Mucosa of rectum (tissue), 2 donors: ENCODE data around the gene PTPN6.
A peak's percentile ranks its signal among the peaks of the same experiment; 100 is the strongest.

Experiments
- H3K27ac ChIP-seq, 2 donors: one replicate each; pipeline ENCODE4 v1.7.0; 2013; ENCODE audit warnings: inconsistent platforms in 2 of 2, low read depth in 2 of 2, low read length in 2 of 2
- H3K27me3 ChIP-seq, 2 donors: one replicate each; pipeline ENCODE4 v1.7.0; 2013; ENCODE audit warnings: low read length in 2 of 2; ENCODE audit not compliant: control insufficient read depth in 2 of 2, insufficient read depth in 2 of 2
- H3K36me3 ChIP-seq, 2 donors: one replicate each; pipeline ENCODE4 v1.7.0; 2013; ENCODE audit warnings: low read length in 2 of 2; ENCODE audit not compliant: control insufficient read depth in 2 of 2, insufficient read depth in 2 of 2
- H3K4me1 ChIP-seq, 2 donors: one replicate each; pipeline ENCODE4 v1.7.0; 2013; ENCODE audit warnings: low read length in 2 of 2, mild to moderate bottlenecking in 1 of 2; ENCODE audit not compliant: control insufficient read depth in 2 of 2, insufficient read depth in 2 of 2
- H3K4me3 ChIP-seq, 2 donors: one replicate each; pipeline ENCODE4 v1.7.0; 2013; ENCODE audit warnings: low read length in 2 of 2
- H3K9ac ChIP-seq, 2 donors: one replicate each; pipeline ENCODE4 v1.7.0; 2013; ENCODE audit warnings: low read length in 2 of 2, low read depth in 1 of 2, mild to moderate bottlenecking in 1 of 2
- H3K9me3 ChIP-seq, 2 donors: one replicate each; pipeline ENCODE4 v1.7.0; 2013; ENCODE audit warnings: low read length in 2 of 2; ENCODE audit not compliant: control insufficient read depth in 2 of 2
- donor health status: healthy.
- donor health status: Normal muscosa, but diverticular disease.

The PTPN6 gene

DNA sequence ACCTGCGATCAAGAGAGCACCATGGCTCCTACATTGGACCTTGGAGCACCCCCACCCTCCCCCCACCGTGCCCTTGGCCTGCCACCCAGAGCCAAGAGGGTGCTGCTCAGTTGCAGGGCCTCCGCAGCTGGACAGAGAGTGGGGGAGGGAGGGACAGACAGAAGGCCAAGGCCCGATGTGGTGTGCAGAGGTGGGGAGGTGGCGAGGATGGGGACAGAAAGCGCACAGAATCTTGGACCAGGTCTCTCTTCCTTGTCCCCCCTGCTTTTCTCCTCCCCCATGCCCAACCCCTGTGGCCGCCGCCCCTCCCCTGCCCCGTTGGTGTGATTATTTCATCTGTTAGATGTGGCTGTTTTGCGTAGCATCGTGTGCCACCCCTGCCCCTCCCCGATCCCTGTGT, 9.4 kb upstream of the PTPN6 start:
- H3K27ac ChIP-seq, result no peak overlapping the region
- H3K9ac ChIP-seq, result no peak overlapping the region
- no peak overlapping the region for H3K4me3 ChIP-seq
- H3K36me3 ChIP-seq, result peaks cover 10 to 14% of the 10 kb centered on the region in 2 donors
- H3K4me1 ChIP-seq, result peaks cover 42 to 44% of the 10 kb centered on the region in 2 donors
- no peaks in the 10 kb centered on the region for H3K9me3 ChIP-seq
- no peaks in the 10 kb centered on the region for H3K27me3 ChIP-seq

DNA sequence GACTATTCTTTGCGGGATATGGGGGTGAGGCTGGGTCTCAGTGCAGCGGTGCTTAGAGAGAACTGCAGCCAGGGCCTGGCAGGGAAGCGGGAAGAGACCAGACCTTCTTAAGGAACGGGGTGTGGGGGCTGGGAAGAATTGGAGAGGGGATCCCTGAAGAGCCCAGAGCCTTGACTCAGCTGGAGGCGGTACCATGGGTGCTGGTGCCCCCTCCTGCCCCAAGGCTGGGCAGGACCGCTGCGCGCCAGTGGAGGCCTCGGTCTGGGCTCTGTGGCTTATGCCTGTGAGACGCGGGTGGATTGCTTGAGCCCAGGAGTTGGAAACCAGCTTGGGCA, 8.9 kb upstream of the PTPN6 start:
- Histone ChIP-seq H3K4me1 (peaks cover 42 to 44% of the 10 kb centered on the region in 2 donors), H3K27ac (peak overlapping the region in 1 of 2 donors; percentile 100), H3K9me3 (no peaks in the 10 kb centered on the region), H3K9ac (no peak overlapping the region), H3K27me3 (no peaks in the 10 kb centered on the region), H3K36me3 (peaks cover 10 to 14% of the 10 kb centered on the region in 2 donors), H3K4me3 (no peak overlapping the region)

DNA sequence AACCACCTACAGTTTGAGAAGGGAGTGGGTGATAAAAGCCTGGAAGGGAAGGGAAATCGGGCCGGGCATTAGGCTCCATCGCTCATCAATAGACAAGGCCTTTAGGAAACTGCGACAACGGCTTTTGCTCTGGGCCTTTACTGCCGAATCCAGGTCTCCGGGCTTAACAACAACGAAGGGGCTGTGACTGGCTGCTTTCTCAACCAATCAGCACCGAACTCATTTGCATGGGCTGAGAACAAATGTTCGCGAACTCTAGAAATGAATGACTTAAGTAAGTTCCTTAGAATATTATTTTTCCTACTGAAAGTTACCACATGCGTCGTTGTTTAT, 7.8 kb upstream of the PTPN6 start:
- H3K9me3 ChIP-seq, result no peaks in the 10 kb centered on the region
- peak overlapping the region; percentile 96 to 97 for H3K9ac ChIP-seq
- peak overlapping the region; percentile 88 to 91 for H3K4me3 ChIP-seq
- H3K27ac ChIP-seq, result peak overlapping the region; percentile 98 to 100
- H3K27me3 ChIP-seq, result no peaks in the 10 kb centered on the region
- H3K36me3 ChIP-seq, result peaks cover 10 to 14% of the 10 kb centered on the region in 2 donors
- peaks cover 39 to 40% of the 10 kb centered on the region in 2 donors for H3K4me1 ChIP-seq

DNA sequence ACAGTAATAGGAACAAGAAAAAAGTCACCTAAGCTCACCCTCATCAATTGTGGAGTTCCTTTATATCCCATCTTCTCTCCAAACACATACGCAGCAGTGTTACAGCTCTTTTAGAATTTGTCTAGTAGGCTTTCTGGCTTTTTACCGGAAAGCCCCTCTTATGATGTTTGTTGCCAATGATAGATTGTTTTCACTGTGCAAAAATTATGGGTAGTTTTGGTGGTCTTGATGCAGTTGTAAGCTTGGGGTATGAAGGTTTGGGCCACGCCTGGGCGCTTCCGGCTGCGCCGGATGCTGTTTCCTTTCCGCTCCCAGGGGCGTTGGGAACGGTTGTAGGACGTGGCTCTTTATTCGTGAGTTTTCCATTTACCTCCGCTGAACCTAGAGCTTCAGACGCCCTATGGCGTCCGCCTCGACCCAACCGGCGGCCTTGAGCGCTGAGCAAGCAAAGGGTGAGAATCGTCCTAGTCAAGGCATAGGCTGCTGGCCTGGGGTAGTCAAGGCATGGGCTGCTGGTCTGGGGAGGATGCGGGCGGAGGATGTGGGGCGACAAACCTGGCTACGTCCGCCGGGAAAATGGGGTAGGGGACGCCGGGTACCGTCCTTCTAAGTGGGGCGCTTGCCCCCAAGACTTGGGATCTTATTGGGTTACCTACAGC, 7.3 kb upstream of the PTPN6 start, which contains the start of the genes C12orf57 and RNU7-1:
Gene C12orf57 (plus strand): TSS at position 301 of the 659 bp plus-strand sequence. CDS start 100 bp downstream, at position 401.
Gene RNU7-1 (plus strand): TSS at position 95 of the 659 bp plus-strand sequence.
- H3K27ac ChIP-seq, result peak within 1 kb of the TSS; percentile 98 to 100

DNA sequence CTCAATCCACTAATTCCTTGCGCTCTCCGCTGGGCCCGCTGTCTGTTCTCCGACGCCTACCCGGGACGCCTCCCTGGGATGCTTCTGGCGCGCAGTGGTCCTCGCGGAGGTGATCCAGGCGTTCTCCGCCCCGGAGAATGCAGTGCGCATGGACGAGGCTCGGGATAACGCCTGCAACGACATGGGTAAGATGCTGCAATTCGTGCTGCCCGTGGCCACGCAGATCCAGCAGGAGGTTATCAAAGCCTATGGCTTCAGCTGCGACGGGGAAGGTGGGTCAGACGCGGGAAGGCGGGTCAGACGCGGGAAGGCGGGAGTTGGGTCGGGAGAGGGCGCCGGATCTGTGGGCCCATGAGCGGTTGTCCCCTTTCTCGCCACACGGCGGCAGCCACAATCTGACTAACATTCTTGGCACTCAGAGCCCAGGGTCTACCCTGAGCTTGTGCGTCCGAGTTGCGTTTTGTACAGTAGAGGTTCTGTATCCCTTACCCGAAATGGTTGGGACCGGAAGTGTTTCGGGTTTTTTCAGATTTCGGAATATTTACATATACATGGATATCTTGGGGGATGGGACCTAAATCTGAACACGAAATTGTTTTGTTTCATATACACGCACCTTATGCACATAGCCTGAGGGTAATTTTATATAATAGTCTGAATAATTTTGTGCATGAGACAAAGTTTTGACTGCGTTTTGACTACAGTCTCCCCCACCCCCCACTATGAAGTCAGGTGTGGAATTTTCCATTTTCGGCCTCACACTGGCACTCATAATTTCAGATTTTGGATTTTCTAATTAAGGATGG, 6.6 kb upstream of the PTPN6 start:
- peaks cover 10 to 14% of the 10 kb centered on the region in 2 donors for H3K36me3 ChIP-seq
- peak overlapping the region; percentile 88 to 91 for H3K4me3 ChIP-seq
- H3K27me3 ChIP-seq, result no peaks in the 10 kb centered on the region
- no peaks in the 10 kb centered on the region for H3K9me3 ChIP-seq
- H3K4me1 ChIP-seq, result peaks cover 41 to 44% of the 10 kb centered on the region in 2 donors
- peak overlapping the region; percentile 98 to 100 for H3K27ac ChIP-seq
- H3K9ac ChIP-seq, result peak overlapping the region; percentile 96 to 97

More for the DNA sequence above, 7.3 kb upstream of the PTPN6 start, which contains the start of the genes C12orf57 and RNU7-1:
- Histone ChIP-seq H3K4me3 (peak within 1 kb of the TSS; percentile 88 to 91), H3K27me3 (no peaks in the 10 kb centered on the region), H3K4me1 (peaks cover 37 to 38% of the 10 kb centered on the region in 2 donors), H3K36me3 (peaks cover 10 to 14% of the 10 kb centered on the region in 2 donors), H3K9ac (peak within 1 kb of the TSS; percentile 96 to 97), H3K9me3 (no peaks in the 10 kb centered on the region)

DNA sequence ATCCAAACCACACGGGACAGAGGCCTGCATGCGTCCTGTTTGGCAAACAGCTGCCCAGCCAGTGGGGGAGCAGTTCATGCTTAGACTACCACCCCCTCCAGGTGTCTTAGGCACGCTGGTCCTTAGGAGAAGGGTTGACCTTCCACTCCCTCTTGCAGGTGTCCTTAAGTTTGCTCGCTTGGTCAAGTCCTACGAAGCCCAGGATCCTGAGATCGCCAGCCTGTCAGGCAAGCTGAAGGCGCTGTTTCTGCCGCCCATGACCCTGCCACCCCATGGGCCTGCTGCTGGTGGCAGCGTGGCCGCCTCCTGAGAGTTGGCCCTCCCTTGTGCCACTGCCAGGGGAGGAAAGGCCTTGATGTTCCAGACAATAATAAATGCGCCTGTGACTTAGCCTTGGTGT, 5.5 kb upstream of the PTPN6 start:
- Histone ChIP-seq H3K9me3 (no peaks in the 10 kb centered on the region), H3K9ac (peak overlapping the region; percentile 63 to 96), H3K4me1 (peaks cover 45 to 49% of the 10 kb centered on the region in 2 donors), H3K27ac (peak overlapping the region; percentile 98 to 100), H3K4me3 (peak overlapping the region; percentile 58 to 80), H3K27me3 (no peaks in the 10 kb centered on the region), H3K36me3 (peaks cover 9 to 10% of the 10 kb centered on the region in 2 donors)

DNA sequence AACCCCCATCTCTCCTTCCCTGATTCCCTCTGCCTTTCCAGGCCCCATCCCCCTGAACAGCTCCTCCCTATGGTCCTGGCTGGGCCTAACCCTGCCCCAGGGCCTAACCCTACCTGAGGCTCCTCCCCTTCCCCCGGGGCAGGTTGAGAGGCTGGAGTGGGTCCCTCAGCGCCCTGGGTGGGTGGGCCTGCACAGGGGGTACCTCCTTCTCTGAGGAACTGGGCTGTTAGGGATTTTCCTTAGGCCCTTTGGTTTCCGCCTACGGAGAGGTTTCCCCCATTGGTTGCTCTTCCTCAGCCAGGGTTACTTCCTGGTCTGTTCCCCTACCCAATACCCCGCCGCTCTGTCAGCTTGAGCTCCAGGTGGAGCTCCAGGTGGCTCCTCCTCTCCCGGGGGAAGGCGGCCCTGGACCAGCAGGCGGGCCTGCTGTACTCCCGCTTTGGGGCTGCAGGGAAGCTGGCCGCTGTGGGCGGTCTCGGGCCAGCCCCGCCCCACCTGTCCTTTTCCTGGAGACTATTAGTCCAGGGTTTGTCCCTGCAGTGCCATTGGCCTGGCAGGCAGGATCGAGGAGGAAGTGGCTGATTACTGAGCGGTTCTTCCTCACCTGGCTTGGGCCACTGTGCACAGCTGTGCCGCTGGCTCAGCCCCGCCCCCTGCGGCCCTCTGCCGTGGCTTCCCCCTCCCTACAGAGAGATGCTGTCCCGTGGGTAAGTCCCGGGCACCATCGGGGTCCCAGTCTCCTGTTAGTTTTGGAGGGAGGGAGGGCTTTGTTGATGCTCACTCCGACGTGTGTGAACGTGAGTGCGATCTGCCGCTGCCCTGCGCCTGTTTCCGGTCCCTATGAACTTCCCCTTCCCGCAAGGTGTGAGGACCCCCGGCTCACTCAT, 4.9 kb upstream of the PTPN6 start:
- Histone ChIP-seq H3K27ac (peak overlapping the region; percentile 98 to 100), H3K36me3 (peaks cover 4 to 6% of the 10 kb centered on the region in 2 donors), H3K9ac (peak overlapping the region; percentile 63 to 96), H3K4me3 (peak overlapping the region; percentile 77 to 80), H3K9me3 (no peaks in the 10 kb centered on the region), H3K4me1 (peaks cover 49 to 52% of the 10 kb centered on the region in 2 donors), H3K27me3 (no peaks in the 10 kb centered on the region)

DNA sequence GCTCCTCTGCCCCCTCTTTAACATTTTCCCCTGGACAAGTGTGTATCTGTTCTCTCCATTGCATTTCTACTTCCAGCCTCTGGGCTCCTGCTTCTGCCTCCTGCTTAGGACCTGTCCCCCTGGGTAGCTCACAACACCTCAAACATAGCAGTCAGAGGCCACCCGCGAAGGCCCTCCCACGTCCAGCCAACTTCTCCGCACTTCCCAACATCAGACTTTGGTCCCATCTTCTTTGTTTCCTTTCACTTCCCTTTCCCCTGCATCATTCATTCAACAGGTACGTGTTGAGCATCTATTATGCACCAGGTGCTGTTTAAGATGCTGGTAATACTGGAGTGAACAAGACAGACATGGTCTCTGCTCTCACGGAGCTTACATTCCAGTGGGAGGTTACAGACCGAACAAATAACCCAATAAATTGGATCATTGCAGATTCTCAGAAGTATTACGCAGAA, 4.2 kb upstream of the PTPN6 start:
- H3K4me3 ChIP-seq, result peak overlapping the region; percentile 77 to 80
- no peaks in the 10 kb centered on the region for H3K9me3 ChIP-seq
- H3K4me1 ChIP-seq, result peaks cover 49 to 52% of the 10 kb centered on the region in 2 donors
- H3K36me3 ChIP-seq, result no peaks in the 10 kb centered on the region
- peak overlapping the region; percentile 98 to 100 for H3K27ac ChIP-seq
- H3K9ac ChIP-seq, result peak overlapping the region; percentile 63 to 96
- H3K27me3 ChIP-seq, result no peaks in the 10 kb centered on the region

DNA sequence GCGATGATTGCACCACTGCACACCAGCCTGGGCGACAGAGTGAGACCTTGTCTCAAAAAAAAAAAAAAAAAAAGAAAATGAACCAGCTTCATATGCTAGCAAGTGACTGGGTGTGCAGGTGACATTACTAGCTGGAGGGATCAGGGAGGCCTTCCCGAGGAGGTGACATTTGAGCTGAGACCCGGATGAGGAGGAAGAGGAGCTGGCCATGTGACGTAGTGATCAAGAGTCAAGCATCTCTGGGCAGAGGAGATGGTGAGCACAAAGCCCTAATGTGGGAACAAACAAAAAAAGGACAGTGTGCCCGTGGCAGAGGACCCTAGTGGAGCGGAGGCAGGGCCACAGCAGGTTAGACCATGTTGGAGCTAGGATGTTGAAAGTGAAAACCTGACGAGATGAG, 3.5 kb upstream of the PTPN6 start:
- peak overlapping the region in 1 of 2 donors; percentile 63 for H3K9ac ChIP-seq
- no peaks in the 10 kb centered on the region for H3K27me3 ChIP-seq
- no peaks in the 10 kb centered on the region for H3K9me3 ChIP-seq
- H3K27ac ChIP-seq, result no peak overlapping the region
- no peak overlapping the region for H3K4me3 ChIP-seq
- H3K4me1 ChIP-seq, result peaks cover 49 to 52% of the 10 kb centered on the region in 2 donors
- peaks cover 0 to 6% of the 10 kb centered on the region in 2 donors for H3K36me3 ChIP-seq
